RWPE2 (cell line): Measurements from ENCODE around the gene GRK5.

Source experiments
- ATAC-seq: fragments of 200-7000 bp; cut with Tn5 transposase; 3 replicates; pipeline ENCODE4 v1.9.1; 2021; ENCODE audit warnings: low read depth
- DNase-seq: peaks from one replicate; pipeline ENCODE4 v3.0.0-alpha.2; 2020; ENCODE audit warnings: low spot score
- H3K27ac ChIP-seq: fragments of 450-650 bp; 2 replicates; pipeline ENCODE4 v1.5.1; 2017; ENCODE audit warnings: mild to moderate bottlenecking; ENCODE audit not compliant: poor library complexity, severe bottlenecking
- H3K27me3 ChIP-seq: fragments of 250-450 bp; sonication (Bioruptor Pico); 2 replicates; pipeline ENCODE4 v1.5.1; 2021; ENCODE audit warnings: mild to moderate bottlenecking, moderate library complexity; ENCODE audit not compliant: insufficient read depth, poor library complexity, severe bottlenecking
- H3K36me3 ChIP-seq: fragments of 250-450 bp; sonication (Bioruptor Pico); 2 replicates; pipeline ENCODE4 v1.5.1; 2020; ENCODE audit warnings: low read depth, mild to moderate bottlenecking, moderate library complexity
- H3K4me1 ChIP-seq: fragments of 250-450 bp; sonication (Bioruptor Pico); 2 replicates; pipeline ENCODE4 v1.5.1; 2021; ENCODE audit warnings: mild to moderate bottlenecking, moderate library complexity; ENCODE audit not compliant: insufficient read depth, poor library complexity, severe bottlenecking
- H3K4me3 ChIP-seq: fragments of 250-450 bp; sonication (Bioruptor Pico); 2 replicates; pipeline ENCODE4 v1.5.1; 2021; ENCODE audit warnings: mild to moderate bottlenecking, moderate library complexity; ENCODE audit not compliant: severe bottlenecking
- H3K9me3 ChIP-seq: fragments of 250-450 bp; sonication (Bioruptor Pico); 2 replicates; pipeline ENCODE4 v1.5.1; 2021; ENCODE audit warnings: mild to moderate bottlenecking, moderate library complexity; ENCODE audit not compliant: severe bottlenecking
- TF ChIP-seq, protein P1 (sequence below): fragments of 450-650 bp; IDR thresholded peaks from one replicate; pipeline ENCODE4 v1.5.1; 2017; ENCODE audit warnings: mild to moderate bottlenecking, moderate library complexity; ENCODE audit not compliant: poor library complexity, severe bottlenecking

GRK5 gene

DNA sequence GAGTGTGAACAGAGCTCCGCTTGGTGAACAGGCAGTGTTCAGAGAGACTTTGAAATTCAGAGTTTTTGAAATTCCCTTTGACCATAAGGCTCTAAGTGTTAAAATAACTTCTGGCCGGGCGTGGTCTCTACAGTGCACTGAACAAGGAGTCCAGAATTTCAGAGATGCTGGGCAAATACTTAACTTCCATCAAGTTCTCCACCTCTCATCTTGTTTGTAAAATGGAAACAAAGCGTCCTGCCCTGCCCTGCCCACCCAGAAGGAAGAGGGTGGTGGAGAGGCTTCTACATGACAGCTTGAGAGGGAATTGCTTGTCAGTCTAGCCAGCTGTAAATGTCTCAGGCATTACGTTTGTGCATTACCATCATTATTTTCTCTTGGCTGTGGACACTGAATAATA, 232.6 kb downstream of the GRK5 start:
- Histone ChIP-seq H3K9me3 (no peaks in the 10 kb centered on the region), H3K4me3 (no peak overlapping the region), H3K4me1 (no peaks in the 10 kb centered on the region), H3K27ac (no peak overlapping the region), H3K36me3 (no peaks in the 10 kb centered on the region), H3K27me3 (no peaks in the 10 kb centered on the region)
- TF ChIP-seq, protein P1, sequence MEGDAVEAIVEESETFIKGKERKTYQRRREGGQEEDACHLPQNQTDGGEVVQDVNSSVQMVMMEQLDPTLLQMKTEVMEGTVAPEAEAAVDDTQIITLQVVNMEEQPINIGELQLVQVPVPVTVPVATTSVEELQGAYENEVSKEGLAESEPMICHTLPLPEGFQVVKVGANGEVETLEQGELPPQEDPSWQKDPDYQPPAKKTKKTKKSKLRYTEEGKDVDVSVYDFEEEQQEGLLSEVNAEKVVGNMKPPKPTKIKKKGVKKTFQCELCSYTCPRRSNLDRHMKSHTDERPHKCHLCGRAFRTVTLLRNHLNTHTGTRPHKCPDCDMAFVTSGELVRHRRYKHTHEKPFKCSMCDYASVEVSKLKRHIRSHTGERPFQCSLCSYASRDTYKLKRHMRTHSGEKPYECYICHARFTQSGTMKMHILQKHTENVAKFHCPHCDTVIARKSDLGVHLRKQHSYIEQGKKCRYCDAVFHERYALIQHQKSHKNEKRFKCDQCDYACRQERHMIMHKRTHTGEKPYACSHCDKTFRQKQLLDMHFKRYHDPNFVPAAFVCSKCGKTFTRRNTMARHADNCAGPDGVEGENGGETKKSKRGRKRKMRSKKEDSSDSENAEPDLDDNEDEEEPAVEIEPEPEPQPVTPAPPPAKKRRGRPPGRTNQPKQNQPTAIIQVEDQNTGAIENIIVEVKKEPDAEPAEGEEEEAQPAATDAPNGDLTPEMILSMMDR = no peak
- no peak for ATAC-seq
- no peak for DNase-seq

- no peak overlapping the region for H3K27ac ChIP-seq
- no peaks in the 10 kb centered on the region for H3K9me3 ChIP-seq
- no peaks in the 10 kb centered on the region for H3K36me3 ChIP-seq
- TF ChIP-seq, protein P1 = no peak
- no peaks in the 10 kb centered on the region for H3K4me1 ChIP-seq
- no peaks in the 10 kb centered on the region for H3K27me3 ChIP-seq
- no peak overlapping the region for H3K4me3 ChIP-seq
- no peak for DNase-seq
- ATAC-seq = no peak
These were observed 233.9 kb downstream of the GRK5 start for GRCh38 chr10:119441151-119441821.

- ATAC-seq = no peak
- no peaks in the 10 kb centered on the region for H3K9me3 ChIP-seq
- H3K36me3 ChIP-seq = no peaks in the 10 kb centered on the region
- TF ChIP-seq, protein P1 = no peak
- DNase-seq = no peak
- H3K4me3 ChIP-seq = no peak overlapping the region
- H3K27me3 ChIP-seq = no peaks in the 10 kb centered on the region
- no peaks in the 10 kb centered on the region for H3K4me1 ChIP-seq
- no peak overlapping the region for H3K27ac ChIP-seq
These were observed 234.8 kb downstream of the GRK5 start for GRCh38 chr10:119441921-119442757.

- Histone ChIP-seq H3K36me3 (no peaks in the 10 kb centered on the region), H3K4me1 (no peaks in the 10 kb centered on the region), H3K27me3 (no peaks in the 10 kb centered on the region), H3K9me3 (no peaks in the 10 kb centered on the region), H3K4me3 (no peak overlapping the region), H3K27ac (no peak overlapping the region)
- ATAC-seq = no peak
- no peak for DNase-seq
- TF ChIP-seq, protein P1 = no peak
These were observed 235.3 kb downstream of the GRK5 start for GRCh38 chr10:119442758-119443060.

- H3K4me1 ChIP-seq = no peaks in the 10 kb centered on the region
- H3K27me3 ChIP-seq = no peaks in the 10 kb centered on the region
- ATAC-seq (no peak), DNase-seq (no peak)
- H3K9me3 ChIP-seq = no peaks in the 10 kb centered on the region
- H3K27ac ChIP-seq = no peak overlapping the region
- TF ChIP-seq, protein P1 = no peak
- no peaks in the 10 kb centered on the region for H3K36me3 ChIP-seq
- no peak overlapping the region for H3K4me3 ChIP-seq
These were observed 236.1 kb downstream of the GRK5 start for GRCh38 chr10:119443441-119443840.
